Astrocyte of the cerebellum (primary cell): ENCODE measurements around the gene MYLK4.

Experiments
- DNase-seq: peaks from one replicate; pipeline ENCODE4 v3.0.0-alpha.2; 2011; ENCODE audit warnings: low read depth
- H3K4me3 ChIP-seq: 2 replicates; pipeline ENCODE4 v1.5.1; 2011; ENCODE audit warnings: mild to moderate bottlenecking, low read depth, low read length, moderate library complexity
- in situ Hi-C: cut with HindIII; loops from 2 replicates; pipeline ENCODE4 v1.10.0; 2017; ENCODE audit warnings: low sequenced_read_pairs
- TF ChIP-seq, protein P1 (sequence below): IDR thresholded peaks from 2 replicates; pipeline ENCODE4 v1.5.1; 2012; ENCODE audit warnings: low read length, low read depth, moderate library complexity, mild to moderate bottlenecking; ENCODE audit errors: missing control alignments

Gene MYLK4

DNA sequence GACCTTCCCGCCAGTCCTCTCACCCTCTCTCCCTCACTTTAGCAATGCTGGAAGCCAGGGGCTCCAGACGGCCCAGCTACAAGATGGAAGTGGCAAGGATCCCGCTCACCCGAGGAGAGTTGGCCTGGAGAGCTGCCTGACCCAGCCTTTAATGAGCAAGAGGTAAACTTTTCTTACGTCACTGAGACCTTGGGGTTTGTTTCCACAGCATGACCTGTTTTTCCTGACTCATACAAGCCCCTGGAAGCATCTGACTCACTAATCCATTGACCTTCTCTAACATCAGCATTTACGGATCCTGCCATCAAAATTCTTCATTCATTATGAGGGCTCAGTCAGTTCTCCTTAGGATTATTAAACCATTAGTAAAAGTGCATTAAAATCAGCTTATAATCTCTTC, 120.4 kb downstream of the MYLK4 start:
- no peak overlapping the region for H3K4me3 ChIP-seq
- TF ChIP-seq, protein P1, sequence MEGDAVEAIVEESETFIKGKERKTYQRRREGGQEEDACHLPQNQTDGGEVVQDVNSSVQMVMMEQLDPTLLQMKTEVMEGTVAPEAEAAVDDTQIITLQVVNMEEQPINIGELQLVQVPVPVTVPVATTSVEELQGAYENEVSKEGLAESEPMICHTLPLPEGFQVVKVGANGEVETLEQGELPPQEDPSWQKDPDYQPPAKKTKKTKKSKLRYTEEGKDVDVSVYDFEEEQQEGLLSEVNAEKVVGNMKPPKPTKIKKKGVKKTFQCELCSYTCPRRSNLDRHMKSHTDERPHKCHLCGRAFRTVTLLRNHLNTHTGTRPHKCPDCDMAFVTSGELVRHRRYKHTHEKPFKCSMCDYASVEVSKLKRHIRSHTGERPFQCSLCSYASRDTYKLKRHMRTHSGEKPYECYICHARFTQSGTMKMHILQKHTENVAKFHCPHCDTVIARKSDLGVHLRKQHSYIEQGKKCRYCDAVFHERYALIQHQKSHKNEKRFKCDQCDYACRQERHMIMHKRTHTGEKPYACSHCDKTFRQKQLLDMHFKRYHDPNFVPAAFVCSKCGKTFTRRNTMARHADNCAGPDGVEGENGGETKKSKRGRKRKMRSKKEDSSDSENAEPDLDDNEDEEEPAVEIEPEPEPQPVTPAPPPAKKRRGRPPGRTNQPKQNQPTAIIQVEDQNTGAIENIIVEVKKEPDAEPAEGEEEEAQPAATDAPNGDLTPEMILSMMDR = no peak
- peak; percentile 99 for DNase-seq
- in situ Hi-C loops = loop anchor here (10.0 kb wide), 1 partner anchor 526 kb away; no protein-coding TSS in a partner anchor

GRCh38 chr6:2626401-2626800, 124.3 kb downstream of the MYLK4 start:
- H3K4me3 ChIP-seq = no peak overlapping the region
- DNase-seq = peak; percentile 83
- TF ChIP-seq, protein P1 = no peak
- in situ Hi-C loops = no loop called here

DNA sequence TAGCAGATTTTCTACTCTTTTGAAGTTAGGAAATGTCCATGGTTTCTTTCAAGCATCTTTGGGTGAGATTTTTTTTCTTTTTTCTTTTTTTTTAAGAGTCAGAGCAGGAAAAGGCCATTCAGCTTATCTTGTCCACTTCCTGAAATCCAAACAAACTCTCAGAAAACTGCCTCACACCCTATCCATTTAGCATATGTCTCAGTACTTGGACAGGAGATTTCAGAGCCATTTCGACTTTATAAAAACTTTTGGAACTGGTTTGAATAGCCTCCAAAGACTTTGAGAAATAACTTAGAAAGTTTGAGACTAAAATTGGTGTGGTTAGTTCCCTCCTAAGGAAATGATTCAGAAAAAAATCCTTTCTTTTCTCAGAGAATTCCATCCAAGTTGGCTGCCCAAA, 125.1 kb downstream of the MYLK4 start:
- in situ Hi-C loops = no loop called here
- DNase-seq = no peak
- TF ChIP-seq, protein P1 = no peak
- no peak overlapping the region for H3K4me3 ChIP-seq

DNA sequence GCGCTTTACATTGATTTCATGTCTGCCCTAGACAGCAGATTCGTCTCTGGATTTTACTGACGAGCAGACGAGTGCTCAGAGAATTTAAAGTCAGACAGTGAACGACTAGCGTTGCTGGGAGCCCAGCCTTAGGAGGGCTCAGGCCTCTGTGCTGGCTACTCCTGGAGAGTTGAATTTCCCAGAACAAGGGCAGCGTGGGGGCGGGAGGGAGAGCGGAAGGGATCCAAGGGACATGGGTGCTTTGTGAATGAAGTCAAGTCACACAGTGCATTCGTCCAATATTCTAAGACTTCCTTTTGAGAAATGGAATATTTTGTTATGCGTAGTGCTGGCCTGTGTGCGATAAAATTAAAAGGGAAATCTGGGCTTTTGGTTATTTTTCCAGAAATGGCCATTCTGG, 126.5 kb downstream of the MYLK4 start:
- DNase-seq = no peak
- in situ Hi-C loops = no loop called here
- TF ChIP-seq, protein P1 = no peak
- H3K4me3 ChIP-seq = no peak overlapping the region

- in situ Hi-C loops = no loop called here
- TF ChIP-seq, protein P1 = no peak
- DNase-seq = no peak
- H3K4me3 ChIP-seq = no peak overlapping the region
These were observed 127.4 kb downstream of the MYLK4 start for GRCh38 chr6:2623295-2623694.

- TF ChIP-seq, protein P1 = no peak
- H3K4me3 ChIP-seq = no peak overlapping the region
- DNase-seq = no peak
- in situ Hi-C loops = no loop called here
These were observed 128.1 kb downstream of the MYLK4 start for GRCh38 chr6:2622671-2623070.

GRCh38 chr6:2619651-2620050, 131.1 kb downstream of the MYLK4 start:
- in situ Hi-C loops = no loop called here
- no peak for DNase-seq
- no peak overlapping the region for H3K4me3 ChIP-seq
- TF ChIP-seq, protein P1 = no peak
